Colonic mucosa (tissue), 4 donors: ENCODE results near the gene KHK. TPM values are rescaled to one million over a fixed set of nuclear protein-coding genes. Genes with fewer than 3 reads are reported as not detected.

Experiments used
- DNase-seq: peaks from one replicate; pipeline ENCODE4 v3.0.0-alpha.2; 2020
- H3K27ac ChIP-seq: fragments of 200-600 bp; one replicate; pipeline ENCODE4 v1.8.0; 2021
- H3K27me3 ChIP-seq: fragments of 200-600 bp; one replicate; pipeline ENCODE4 v1.8.0; 2021
- H3K36me3 ChIP-seq: fragments of 200-600 bp; one replicate; pipeline ENCODE4 v1.8.0; 2021
- H3K4me1 ChIP-seq: fragments of 200-600 bp; one replicate; pipeline ENCODE4 v1.8.0; 2021; ENCODE audit warnings: mild to moderate bottlenecking
- H3K4me3 ChIP-seq: fragments of 200-600 bp; one replicate; pipeline ENCODE4 v1.8.0; 2021
- H3K9ac ChIP-seq, 2 donors: one replicate each; pipeline ENCODE4 v1.7.0; 2013; ENCODE audit warnings: control low read depth in 2 of 2, low read depth in 2 of 2, low read length in 2 of 2
- H3K9me3 ChIP-seq: fragments of 200-600 bp; one replicate; pipeline ENCODE4 v1.8.0; 2021
- CTCF ChIP-seq: fragments of 200-600 bp; IDR thresholded peaks from one replicate; pipeline ENCODE4 v1.8.0; 2022; ENCODE audit warnings: antibody characterized with exemption, mild to moderate bottlenecking
- intact Hi-C: fragments of 100-400 bp; cut with DNase I; formaldehyde crosslinking; loops from one replicate; pipeline ENCODE4 v1.14.1; 2022
- total RNA-seq, 2 donors: library from RNA; stranded (reverse); fragmentation: NEBNext Ultra II Directional in 1 of 2; extraction: Animal tissue kit (Norgen Biotek cat#: 25700) in 1 of 2; gene quantifications; one replicate each; pipeline ENCODE4 v1.2.1, GENCODE V29; 2021
- donor health status: healthy.
- donor health status: DM: no; HTN: no; CAD: no.
- donor health status: DM: no; HTN: no; CAD: no.

The KHK gene
- total RNA-seq, 2 donors from 2014 or later, result 8.9 to 20.3 TPM

DNA sequence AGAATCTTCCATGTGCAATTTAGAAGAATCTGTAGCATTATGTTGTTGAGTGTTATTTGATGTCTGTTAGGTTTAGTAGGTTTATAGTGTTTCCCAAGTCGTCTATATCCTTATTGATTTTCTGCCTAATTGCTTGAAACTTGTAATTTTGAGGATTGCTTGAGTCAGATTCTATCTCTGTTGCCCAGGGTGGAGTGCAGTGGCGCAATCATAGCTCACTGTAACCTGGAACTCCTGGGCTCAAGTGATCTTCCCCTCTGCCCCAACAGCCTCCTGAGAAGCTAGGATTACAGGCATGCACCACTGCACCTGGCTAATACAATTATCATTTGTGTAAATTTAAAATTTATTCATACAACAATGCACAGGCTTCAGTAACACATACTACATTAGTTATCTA is 59.1 kb downstream of the KHK start:
- no peaks in the 10 kb centered on the region for H3K36me3 ChIP-seq
- intact Hi-C loops, result no loop called here
- no peak for DNase-seq
- no peaks in the 10 kb centered on the region for H3K4me1 ChIP-seq
- H3K9me3 ChIP-seq, result no peaks in the 10 kb centered on the region
- no peak overlapping the region for H3K9ac ChIP-seq
- no peaks in the 10 kb centered on the region for H3K27me3 ChIP-seq
- no peak overlapping the region for H3K27ac ChIP-seq
- H3K4me3 ChIP-seq, result no peak overlapping the region
- no peak for TF ChIP-seq CTCF

DNA sequence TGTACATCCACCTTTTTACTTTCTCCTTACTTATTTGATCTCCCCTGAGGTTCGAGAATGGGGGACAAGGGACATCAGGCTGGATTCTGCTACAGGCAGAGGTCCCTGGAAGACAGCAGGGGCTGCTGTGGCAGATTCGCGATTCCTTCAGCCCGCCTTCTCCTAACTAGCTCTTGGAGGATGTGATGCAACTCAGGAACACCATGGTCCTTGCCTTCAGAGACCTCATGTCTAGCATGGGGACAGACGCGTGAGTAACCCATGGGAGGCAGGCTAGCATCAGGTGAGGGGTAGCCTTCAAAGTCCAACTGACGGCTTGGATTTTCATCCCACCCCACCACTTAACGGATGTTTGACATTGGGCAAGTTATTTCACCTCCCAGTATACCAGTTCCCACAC is 61.4 kb downstream of the KHK start:
- Histone ChIP-seq H3K9me3 (no peaks in the 10 kb centered on the region), H3K36me3 (no peaks in the 10 kb centered on the region), H3K27me3 (no peaks in the 10 kb centered on the region), H3K9ac (no peak overlapping the region), H3K4me1 (no peaks in the 10 kb centered on the region), H3K4me3 (no peak overlapping the region), H3K27ac (no peak overlapping the region)
- no peak for TF ChIP-seq CTCF
- no peak for DNase-seq
- intact Hi-C loops, result no loop called here

GRCh38 chr2:27148801-27149439 is 62.3 kb downstream of the KHK start, which contains the start of gene TCF23:
Gene TCF23, plus strand, starts transcription at chr2:27149004. Its CDS starts 130 bp downstream, at chr2:27149134.
- Histone ChIP-seq H3K4me3 (no peak within 1 kb of the TSS), H3K9ac (no peak within 1 kb of the TSS), H3K4me1 (no peaks in the 10 kb centered on the region), H3K27ac (no peak within 1 kb of the TSS), H3K9me3 (no peaks in the 10 kb centered on the region), H3K36me3 (no peaks in the 10 kb centered on the region), H3K27me3 (no peaks in the 10 kb centered on the region)
- intact Hi-C loops, result no loop called here
- DNase-seq, result no peak
- no peak for TF ChIP-seq CTCF

DNA sequence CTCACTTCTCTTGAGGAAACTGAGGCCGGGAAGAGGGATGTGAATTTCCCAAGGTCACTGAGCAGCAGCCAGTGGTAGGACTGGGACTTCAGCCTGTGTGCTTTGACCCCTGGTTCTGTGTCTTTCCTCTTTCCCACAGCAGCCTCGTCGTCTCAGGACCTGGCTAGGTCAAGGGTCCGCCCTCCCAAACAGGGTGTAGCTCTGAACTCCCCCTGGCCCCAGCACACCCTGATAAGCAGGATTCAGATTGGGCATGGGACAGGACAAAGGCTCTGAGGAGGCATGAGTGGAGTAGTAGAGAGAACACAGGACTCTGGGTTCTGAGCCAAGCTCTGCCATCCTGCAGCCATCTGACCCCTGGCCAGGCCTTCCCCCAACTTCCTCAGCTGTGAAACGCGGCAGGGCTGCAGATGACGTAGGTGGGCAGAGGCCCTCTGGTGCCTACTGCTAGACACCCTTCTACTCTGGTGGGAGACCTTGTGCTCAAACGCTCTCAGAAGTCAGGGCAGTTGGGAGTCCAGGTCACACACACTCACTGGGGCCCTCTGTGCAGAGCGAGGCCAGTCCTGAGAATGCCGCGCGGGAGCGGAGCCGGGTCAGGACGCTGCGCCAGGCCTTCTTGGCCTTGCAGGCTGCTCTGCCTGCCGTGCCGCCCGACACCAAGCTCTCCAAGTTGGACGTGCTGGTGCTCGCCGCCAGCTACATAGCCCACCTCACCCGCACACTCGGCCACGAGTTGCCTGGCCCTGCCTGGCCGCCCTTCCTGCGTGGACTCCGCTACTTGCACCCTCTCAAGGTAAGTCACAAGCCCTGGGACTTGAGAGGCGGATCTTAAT is 63.2 kb downstream of the KHK start:
- no peak overlapping the region for H3K27ac ChIP-seq
- H3K27me3 ChIP-seq, result no peaks in the 10 kb centered on the region
- TF ChIP-seq CTCF, result no peak
- no peak overlapping the region for H3K4me3 ChIP-seq
- H3K4me1 ChIP-seq, result no peaks in the 10 kb centered on the region
- H3K36me3 ChIP-seq, result no peaks in the 10 kb centered on the region
- H3K9me3 ChIP-seq, result no peaks in the 10 kb centered on the region
- no peak for DNase-seq
- intact Hi-C loops, result no loop called here
- no peak overlapping the region for H3K9ac ChIP-seq

Other genes starting within 250 kb of the KHK start
- under 1 TPM; 0.24 to 0.35 TPM for gene DPYSL5, start 238.6 kb upstream of the KHK start, total RNA-seq
- 10 to 100 TPM; 21.6 to 22.0 TPM for gene MAPRE3, start 116.1 kb upstream of the KHK start, total RNA-seq
- 100 to 1,000 TPM in 1 of 2 donors, 10 to 100 TPM in 1; 76.6 to 121 TPM for gene TMEM214, start 53.8 kb upstream of the KHK start, total RNA-seq
- 10 to 100 TPM; 15.1 to 16.8 TPM for gene AGBL5, start 35.1 kb upstream of the KHK start, total RNA-seq
- 100 to 1,000 TPM; 272 to 331 TPM for gene OST4, start 15.1 kb upstream of the KHK start, total RNA-seq
- 10 to 100 TPM; 20.2 to 43.0 TPM for gene EMILIN1, start 8.2 kb upstream of the KHK start, total RNA-seq
- gene CGREF1, start 32.4 kb downstream of the KHK start, total RNA-seq, result 1 to 10 TPM; 1.3 to 3.1 TPM
- not detected for gene ABHD1, start 37.0 kb downstream of the KHK start, total RNA-seq
- 10 to 100 TPM; 42.7 to 72.1 TPM for gene PREB, start 47.9 kb downstream of the KHK start, total RNA-seq
- not detected for gene PRR30, start 52.6 kb downstream of the KHK start, total RNA-seq
- gene TCF23, start 62.2 kb downstream of the KHK start, total RNA-seq, result under 1 TPM; 0.05 to 0.07 TPM
- gene ATRAID, start 125.3 kb downstream of the KHK start, total RNA-seq, result 10 to 100 TPM; 80.7 to 83.4 TPM
- gene SLC5A6, start 125.5 kb downstream of the KHK start, total RNA-seq, result 10 to 100 TPM; 19.4 to 57.5 TPM
- gene CAD, start 130.6 kb downstream of the KHK start, total RNA-seq, result 10 to 100 TPM; 11.1 to 49.1 TPM
- not detected for gene SLC30A3, start 176.3 kb downstream of the KHK start, total RNA-seq
- gene DNAJC5G, start 188.7 kb downstream of the KHK start, total RNA-seq, result not detected
- under 1 TPM in 1 of 2 donors, not detected in 1; 0.24 TPM for gene TRIM54, start 195.7 kb downstream of the KHK start, total RNA-seq
- gene UCN, start 221.7 kb downstream of the KHK start, total RNA-seq, result 1 to 10 TPM in 1 of 2 donors, under 1 TPM in 1; 0.74 to 1.0 TPM
- gene MPV17, start 236.3 kb downstream of the KHK start, total RNA-seq, result 10 to 100 TPM; 35.0 to 58.3 TPM